ENCODE results near the gene NCOA1. TPM values are rescaled to one million over a fixed set of nuclear protein-coding genes. Genes with fewer than 3 reads are reported as not detected.
"Not testable (repeated sequence)": the region's sequence is repeated elsewhere in the genome, so short reads cannot be mapped to it uniquely, and the experiment has no call there.

NCOA1 gene
- total RNA-seq, 2 experiments from 2014 or later = 19.2 to 20.2 TPM

DNA sequence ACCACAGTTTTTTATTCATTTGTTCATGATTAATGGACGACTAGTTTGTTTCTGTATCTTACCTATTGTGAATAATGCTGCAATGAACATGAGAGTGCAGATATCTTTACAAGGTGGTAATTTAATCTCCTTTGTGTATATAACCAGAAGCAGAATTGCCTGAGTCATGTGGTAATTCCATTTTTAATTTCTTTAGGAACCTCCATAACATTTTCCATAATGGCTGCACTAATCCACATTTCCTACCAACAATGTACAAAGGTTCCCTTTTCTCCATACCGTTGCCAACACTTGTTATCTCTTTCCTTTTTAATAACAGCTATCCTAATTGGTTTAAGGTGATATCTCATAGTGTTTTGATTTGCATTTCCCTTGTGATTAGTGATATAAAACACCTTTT is 36.5 kb downstream of the NCOA1 start:
- peaks cover 21% of the 10 kb centered on the region for H3K4me1 Mint-ChIP-seq
- no peak overlapping the region for H3K27ac Mint-ChIP-seq
- peaks cover 23% of the 10 kb centered on the region for H3K9me3 Mint-ChIP-seq
- H3K27me3 Mint-ChIP-seq = no peaks in the 10 kb centered on the region
- DNase-seq = no peak
- no peak overlapping the region for H3K4me3 Mint-ChIP-seq
- H3K36me3 Mint-ChIP-seq = peaks cover 45% of the 10 kb centered on the region

GRCh38 chr2:24530796-24531195 is 39.7 kb downstream of the NCOA1 start:
- peaks cover 58% of the 10 kb centered on the region for H3K36me3 Mint-ChIP-seq
- H3K9me3 Mint-ChIP-seq = peaks cover 41% of the 10 kb centered on the region
- H3K27ac Mint-ChIP-seq = no peak overlapping the region
- no peaks in the 10 kb centered on the region for H3K27me3 Mint-ChIP-seq
- DNase-seq = no peak
- no peak overlapping the region for H3K4me3 Mint-ChIP-seq
- peaks cover 20% of the 10 kb centered on the region for H3K4me1 Mint-ChIP-seq

DNA sequence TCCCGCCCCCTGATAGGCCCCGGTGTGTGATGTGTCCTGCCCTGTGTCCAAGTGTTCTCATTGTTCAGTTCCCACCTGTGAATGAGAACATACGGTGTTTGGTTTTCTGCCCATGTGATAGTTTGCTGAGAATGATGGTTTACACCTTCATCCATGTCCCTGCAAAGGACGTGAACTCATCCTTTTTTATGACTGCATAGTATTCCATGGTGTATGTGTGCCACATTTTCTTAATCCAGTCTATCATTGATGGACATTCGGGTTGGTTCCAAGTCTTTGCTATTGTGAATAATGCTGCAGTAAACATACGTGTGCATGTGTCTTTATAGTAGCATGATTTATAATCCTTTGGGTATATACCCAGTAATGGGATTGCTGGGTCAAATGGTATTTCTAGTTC is 40.6 kb downstream of the NCOA1 start:
- Mint-ChIP-seq H3K4me1 (peaks cover 18% of the 10 kb centered on the region), H3K9me3 (peaks cover 38% of the 10 kb centered on the region), H3K36me3 (peaks cover 61% of the 10 kb centered on the region)
- not testable (repeated sequence) for H3K27me3 Mint-ChIP-seq, H3K4me3 Mint-ChIP-seq, DNase-seq, H3K27ac Mint-ChIP-seq

GRCh38 chr2:24532057-24532456 is 41.0 kb downstream of the NCOA1 start:
- H3K9me3 Mint-ChIP-seq = peaks cover 38% of the 10 kb centered on the region
- H3K27ac Mint-ChIP-seq = not testable (repeated sequence)

DNA sequence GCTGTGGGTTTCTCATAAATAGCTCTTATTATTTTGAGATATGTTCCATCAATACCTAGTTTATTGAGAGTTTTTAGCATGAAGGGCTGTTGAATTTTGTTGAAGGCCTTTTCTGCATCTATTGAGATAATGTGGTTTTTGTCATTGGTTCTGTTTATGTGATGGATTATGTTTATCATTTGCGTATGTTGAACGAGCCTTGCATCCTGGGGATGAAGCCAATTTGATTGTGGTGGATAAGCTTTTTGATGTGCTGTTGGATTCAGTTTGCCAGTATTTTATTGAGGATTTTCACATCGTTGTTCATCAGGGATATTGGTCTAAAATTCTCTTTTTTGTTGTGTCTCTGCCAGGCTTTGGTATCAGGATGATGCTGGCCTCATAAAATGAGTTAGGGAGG is 42.5 kb downstream of the NCOA1 start:
- not testable (repeated sequence) for DNase-seq, H3K27me3 Mint-ChIP-seq, H3K27ac Mint-ChIP-seq, H3K4me3 Mint-ChIP-seq
- peaks cover 63% of the 10 kb centered on the region for H3K36me3 Mint-ChIP-seq
- H3K4me1 Mint-ChIP-seq = peaks cover 21% of the 10 kb centered on the region
- peaks cover 32% of the 10 kb centered on the region for H3K9me3 Mint-ChIP-seq

More at GRCh38 chr2:24532057-24532456, 41.0 kb downstream of the NCOA1 start:
- Mint-ChIP-seq H3K4me1 (peaks cover 21% of the 10 kb centered on the region), H3K36me3 (peaks cover 66% of the 10 kb centered on the region)
- H3K4me3 Mint-ChIP-seq, H3K27me3 Mint-ChIP-seq, DNase-seq: not testable (repeated sequence)

- Mint-ChIP-seq H3K27ac (no peak overlapping the region), H3K36me3 (peaks cover 53% of the 10 kb centered on the region), H3K4me3 (no peak overlapping the region), H3K27me3 (no peaks in the 10 kb centered on the region), H3K4me1 (peaks cover 19% of the 10 kb centered on the region), H3K9me3 (peaks cover 31% of the 10 kb centered on the region)
- no peak for DNase-seq
Observed at GRCh38 chr2:24538720-24539119, 47.7 kb downstream of the NCOA1 start.

GRCh38 chr2:24539258-24539657 is 48.2 kb downstream of the NCOA1 start:
- no peak overlapping the region for H3K27ac Mint-ChIP-seq
- DNase-seq = no peak
- no peaks in the 10 kb centered on the region for H3K27me3 Mint-ChIP-seq
- H3K36me3 Mint-ChIP-seq = peaks cover 50% of the 10 kb centered on the region
- peaks cover 19% of the 10 kb centered on the region for H3K4me1 Mint-ChIP-seq
- peaks cover 35% of the 10 kb centered on the region for H3K9me3 Mint-ChIP-seq
- H3K4me3 Mint-ChIP-seq = no peak overlapping the region

- H3K9me3 Mint-ChIP-seq = peaks cover 29% of the 10 kb centered on the region
- peaks cover 20% of the 10 kb centered on the region for H3K4me1 Mint-ChIP-seq
- no peaks in the 10 kb centered on the region for H3K27me3 Mint-ChIP-seq
- peaks cover 43% of the 10 kb centered on the region for H3K36me3 Mint-ChIP-seq
- no peak overlapping the region for H3K27ac Mint-ChIP-seq
- H3K4me3 Mint-ChIP-seq = no peak overlapping the region
- no peak for DNase-seq
Observed at GRCh38 chr2:24540011-24540477, 49.0 kb downstream of the NCOA1 start.

GRCh38 chr2:24541621-24542020 is 50.6 kb downstream of the NCOA1 start:
- Mint-ChIP-seq H3K36me3 (peaks cover 34% of the 10 kb centered on the region), H3K27me3 (no peaks in the 10 kb centered on the region), H3K4me1 (peaks cover 15% of the 10 kb centered on the region), H3K9me3 (peaks cover 28% of the 10 kb centered on the region), H3K27ac (no peak overlapping the region), H3K4me3 (no peak overlapping the region)
- no peak for DNase-seq

DNA sequence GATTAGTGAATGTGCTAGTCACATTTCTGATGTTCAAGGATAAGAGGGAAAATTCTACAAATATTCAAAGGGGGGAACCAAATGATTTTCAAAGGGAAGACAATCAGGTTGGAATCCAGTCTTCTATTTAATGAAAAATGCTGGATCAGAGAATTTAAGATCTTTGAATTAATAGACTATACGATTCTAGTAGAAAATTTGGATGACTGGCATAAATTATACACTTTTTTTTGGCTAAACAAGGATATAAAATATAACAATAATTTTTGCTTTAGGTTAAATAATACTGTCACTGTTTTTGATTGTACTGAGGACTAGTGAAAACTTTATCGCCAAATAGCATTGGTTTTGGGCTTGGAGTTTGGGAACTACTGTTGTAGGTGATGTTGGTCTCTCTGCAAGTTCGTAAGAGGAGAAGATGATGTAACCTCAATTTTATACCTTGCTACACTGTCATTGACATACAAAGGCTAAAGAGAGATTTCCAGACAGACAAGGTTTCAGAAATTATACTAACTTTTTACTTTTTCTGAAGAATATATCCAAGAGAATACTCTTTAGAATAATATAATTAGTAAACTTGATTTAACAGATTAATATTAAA is 51.3 kb downstream of the NCOA1 start:
- H3K9me3 Mint-ChIP-seq = peaks cover 31% of the 10 kb centered on the region
- DNase-seq = no peak
- no peaks in the 10 kb centered on the region for H3K27me3 Mint-ChIP-seq
- H3K27ac Mint-ChIP-seq = no peak overlapping the region
- H3K4me1 Mint-ChIP-seq = peaks cover 10% of the 10 kb centered on the region
- H3K4me3 Mint-ChIP-seq = no peak overlapping the region
- peaks cover 30% of the 10 kb centered on the region for H3K36me3 Mint-ChIP-seq

DNA sequence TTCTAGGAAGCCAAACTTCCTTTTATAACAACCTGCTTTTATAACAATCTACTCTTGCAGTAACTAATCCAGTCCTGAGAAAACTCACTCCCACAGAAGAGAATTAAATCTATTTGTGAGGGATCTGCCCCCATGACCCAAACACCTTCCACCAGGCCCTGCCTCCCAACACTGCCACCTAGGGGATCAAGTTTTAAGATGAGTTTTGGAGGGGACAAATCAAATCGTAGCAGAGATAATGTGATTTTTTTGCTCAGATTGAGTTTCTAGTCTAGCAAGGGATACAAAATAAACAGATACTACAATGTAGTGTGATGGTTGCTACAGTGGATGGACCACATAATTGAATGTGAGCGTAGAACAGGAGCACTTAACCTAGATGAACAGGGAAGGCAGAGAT is 52.2 kb downstream of the NCOA1 start:
- peaks cover 38% of the 10 kb centered on the region for H3K9me3 Mint-ChIP-seq
- H3K4me1 Mint-ChIP-seq = peaks cover 9% of the 10 kb centered on the region
- H3K36me3 Mint-ChIP-seq = peaks cover 38% of the 10 kb centered on the region

GRCh38 chr2:24544456-24545115 is 53.5 kb downstream of the NCOA1 start:
- Mint-ChIP-seq H3K27me3 (no peaks in the 10 kb centered on the region), H3K36me3 (peaks cover 44% of the 10 kb centered on the region), H3K4me3 (no peak overlapping the region), H3K27ac (no peak overlapping the region), H3K9me3 (peaks cover 41% of the 10 kb centered on the region), H3K4me1 (peaks cover 6% of the 10 kb centered on the region)
- no peak for DNase-seq

More for the DNA sequence above, 52.2 kb downstream of the NCOA1 start:
- Mint-ChIP-seq H3K27ac (no peak overlapping the region), H3K27me3 (no peaks in the 10 kb centered on the region), H3K4me3 (no peak overlapping the region)
- DNase-seq = no peak

GRCh38 chr2:24546669-24547068 is 55.6 kb downstream of the NCOA1 start:
- H3K36me3 Mint-ChIP-seq = peaks cover 40% of the 10 kb centered on the region
- H3K4me3 Mint-ChIP-seq = no peak overlapping the region
- H3K4me1 Mint-ChIP-seq = peaks cover 11% of the 10 kb centered on the region
- peaks cover 41% of the 10 kb centered on the region for H3K9me3 Mint-ChIP-seq
- no peak for DNase-seq
- no peaks in the 10 kb centered on the region for H3K27me3 Mint-ChIP-seq
- no peak overlapping the region for H3K27ac Mint-ChIP-seq

DNA sequence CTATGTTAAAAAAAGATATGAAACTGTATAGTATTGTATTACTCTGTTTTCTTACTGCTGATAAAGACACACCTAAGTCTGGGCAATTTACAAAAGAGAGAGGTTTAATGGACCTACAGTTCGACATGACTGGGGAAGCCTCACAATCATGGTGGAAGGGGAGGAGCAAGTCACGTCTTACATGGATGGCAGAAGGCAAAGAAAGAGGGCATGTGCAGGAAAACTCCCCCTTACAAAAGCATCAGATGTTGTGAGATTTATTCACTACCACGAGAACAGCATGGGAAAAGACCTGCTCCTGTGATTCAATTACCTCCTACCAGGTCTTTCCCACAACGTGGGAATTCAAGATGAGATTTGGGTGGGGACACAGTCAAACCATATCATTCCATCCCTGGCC is 57.0 kb downstream of the NCOA1 start:
- H3K4me3 Mint-ChIP-seq = no peak overlapping the region
- H3K9me3 Mint-ChIP-seq = peaks cover 34% of the 10 kb centered on the region
- H3K4me1 Mint-ChIP-seq = peaks cover 17% of the 10 kb centered on the region
- no peaks in the 10 kb centered on the region for H3K27me3 Mint-ChIP-seq
- DNase-seq = no peak
- H3K27ac Mint-ChIP-seq = no peak overlapping the region
- peaks cover 37% of the 10 kb centered on the region for H3K36me3 Mint-ChIP-seq

DNA sequence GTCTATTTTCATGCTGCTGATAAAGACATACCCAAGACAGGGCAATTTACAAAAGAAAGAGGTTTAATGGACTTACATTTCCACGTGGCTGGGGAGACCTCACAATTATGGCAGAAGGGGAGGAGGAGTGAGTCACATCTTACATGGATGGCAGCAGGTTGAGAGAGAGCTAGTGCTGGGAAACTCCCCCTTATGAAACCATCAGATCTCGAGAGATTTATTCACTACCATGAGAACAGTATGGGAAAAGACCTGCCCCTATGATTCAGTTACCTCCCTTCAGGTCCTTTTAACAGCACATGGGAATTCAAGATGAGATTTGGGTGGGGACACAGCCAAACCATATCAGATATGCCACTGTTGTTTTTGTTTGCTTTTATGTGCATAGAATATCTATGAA is 59.2 kb downstream of the NCOA1 start:
- H3K27ac Mint-ChIP-seq, DNase-seq, H3K4me3 Mint-ChIP-seq, H3K27me3 Mint-ChIP-seq: not testable (repeated sequence)
- H3K9me3 Mint-ChIP-seq = peaks cover 29% of the 10 kb centered on the region
- H3K36me3 Mint-ChIP-seq = peaks cover 42% of the 10 kb centered on the region
- peaks cover 11% of the 10 kb centered on the region for H3K4me1 Mint-ChIP-seq

DNA sequence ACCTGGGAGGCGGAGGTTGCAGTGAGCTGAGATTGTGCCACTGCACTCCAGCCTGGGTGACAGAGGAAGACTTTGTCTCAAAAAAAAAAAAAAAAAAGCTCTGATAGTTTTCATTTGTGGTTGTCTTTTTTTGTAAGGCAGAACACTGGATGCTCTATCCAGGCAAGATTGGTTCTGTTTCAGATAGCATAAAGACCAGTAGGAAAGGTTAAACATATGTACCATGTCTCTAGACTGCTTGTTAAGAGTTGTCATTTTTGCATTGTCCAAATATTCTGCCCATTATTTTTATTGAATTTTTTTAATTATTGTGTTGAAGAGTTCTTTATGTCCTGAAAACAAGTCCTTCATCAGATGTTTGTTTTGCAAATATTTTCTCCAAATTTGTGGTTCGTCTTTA is 60.0 kb downstream of the NCOA1 start:
- Mint-ChIP-seq H3K4me1 (peaks cover 11% of the 10 kb centered on the region), H3K27me3 (no peaks in the 10 kb centered on the region), H3K9me3 (peaks cover 30% of the 10 kb centered on the region), H3K36me3 (peaks cover 47% of the 10 kb centered on the region), H3K27ac (no peak overlapping the region), H3K4me3 (no peak overlapping the region)
- no peak for DNase-seq

All from activated naive CD8-positive, alpha-beta T cell treated with anti-CD3 and anti-CD28 coated beads for 36 hours (primary cell).